Stimulated activated CD4-positive, alpha-beta T cell treated with anti-CD3 and anti-CD28 coated beads, TNF-alpha, amount 100 ng/mL, for 1 hour (primary cell): ENCODE data around the gene PPFIA1.
"Not testable (repeated sequence)": the region's sequence is repeated elsewhere in the genome, so short reads cannot be mapped to it uniquely, and the experiment has no call there.

ENCODE experiments used
- DNase-seq, 3 donors: peaks; one replicate each; pipeline ENCODE4 v3.0.0-alpha.2; 2020; ENCODE audit warnings: low read depth in 3 of 3, low spot score in 1 of 3

The PPFIA1 gene

GRCh38 chr11:70387564-70387963 lies 117.1 kb downstream of the PPFIA1 start:
- no peak for DNase-seq

DNA sequence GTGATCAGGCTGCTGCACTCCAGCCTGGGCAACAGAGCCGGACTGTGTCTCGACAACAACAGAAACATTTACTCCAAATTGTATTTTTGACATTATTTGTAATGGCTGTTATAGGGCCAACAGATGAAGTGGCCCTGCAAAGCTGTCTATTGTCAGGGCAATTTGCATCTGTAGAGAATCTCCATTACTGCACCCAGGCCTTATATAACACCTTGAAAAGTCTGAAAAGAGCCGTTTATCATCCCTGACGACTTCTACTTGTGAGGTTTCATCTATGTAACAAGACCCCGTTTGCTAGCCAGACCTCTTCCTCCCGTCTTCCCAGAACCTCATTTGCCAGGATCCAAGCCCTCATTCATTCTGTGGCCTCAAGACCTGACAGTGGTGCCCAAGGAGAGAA lies 118.7 kb downstream of the PPFIA1 start:
- no peak for DNase-seq

GRCh38 chr11:70390882-70391281 lies 120.4 kb downstream of the PPFIA1 start:
- DNase-seq: not testable (repeated sequence)

- DNase-seq: no peak
These were observed 123.9 kb downstream of the PPFIA1 start for GRCh38 chr11:70394211-70394950.

GRCh38 chr11:70397336-70397982 lies 127.0 kb downstream of the PPFIA1 start:
- DNase-seq: no peak

DNA sequence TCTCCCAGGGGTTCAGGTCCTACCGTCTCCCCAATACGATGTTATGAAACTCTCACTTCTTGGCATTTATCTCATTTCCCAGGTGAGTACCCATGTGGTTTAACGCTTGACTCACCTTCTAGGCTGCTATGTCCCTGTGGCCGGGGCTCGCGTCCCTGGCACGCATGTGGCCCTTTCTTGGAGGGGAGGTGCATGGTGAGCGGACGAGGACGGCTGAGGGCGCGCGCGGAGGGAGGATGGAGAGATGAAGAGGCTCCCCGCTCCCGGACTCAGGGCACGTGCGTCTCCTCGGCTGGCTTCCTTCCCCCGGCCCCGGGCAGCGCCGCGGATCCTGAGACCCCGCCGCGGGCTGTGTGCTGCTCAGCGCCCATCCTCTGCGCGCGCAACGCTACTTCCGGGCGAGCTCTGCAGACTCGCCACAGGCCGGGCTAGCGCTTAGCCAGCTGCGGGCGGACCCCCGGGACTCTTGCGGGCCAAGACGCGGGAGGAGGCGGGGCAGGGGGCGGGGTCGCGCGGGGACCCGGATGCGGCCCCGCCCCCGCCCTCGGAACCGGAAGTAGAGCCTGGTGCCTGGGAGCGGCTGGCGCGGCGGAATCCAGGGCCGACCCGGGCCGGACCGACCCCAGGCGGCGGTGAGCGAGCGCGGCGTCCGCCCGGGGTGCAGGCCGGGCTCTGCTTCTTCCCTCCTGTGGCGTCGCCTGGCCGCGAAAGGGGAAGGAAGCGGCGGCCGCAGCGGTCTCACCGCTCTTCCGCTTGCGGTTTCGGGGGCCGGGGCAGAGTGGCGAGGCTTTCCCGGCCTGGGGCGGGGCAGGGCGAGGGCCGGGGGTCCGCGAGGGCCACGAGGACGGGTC lies 127.7 kb downstream of the PPFIA1 start, which contains the start of gene CTTN:
CTTN (plus strand) TSS at position 547 of the 851 bp plus-strand sequence. CDS start 8,769 bp downstream, outside the sequence.
- DNase-seq: peak; percentile 7 to 78 (median 29)

GRCh38 chr11:70398834-70399680 lies 128.6 kb downstream of the PPFIA1 start:
- DNase-seq: no peak

DNA sequence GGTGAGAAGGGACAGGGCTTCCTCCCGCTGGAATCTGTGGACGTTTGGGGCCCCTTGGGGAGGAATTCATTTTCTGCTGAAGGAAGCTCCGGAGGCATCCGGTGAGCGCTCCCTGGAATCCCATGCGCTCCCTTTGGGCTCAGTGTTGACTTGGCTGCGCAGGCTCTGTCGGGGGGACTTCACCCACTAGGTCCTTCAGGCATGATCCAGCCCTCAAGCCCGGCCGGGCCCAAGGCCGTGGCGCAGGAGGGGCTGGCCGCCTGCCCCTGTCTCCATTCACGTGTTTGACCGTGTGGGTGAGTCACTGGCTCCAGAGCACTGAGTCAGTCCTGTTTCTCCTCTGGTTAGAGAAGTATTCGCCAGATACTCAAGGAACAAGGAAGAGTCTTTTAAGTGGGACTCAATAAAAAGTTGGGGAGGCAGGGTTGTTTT lies 129.2 kb downstream of the PPFIA1 start:
- DNase-seq: no peak

DNA sequence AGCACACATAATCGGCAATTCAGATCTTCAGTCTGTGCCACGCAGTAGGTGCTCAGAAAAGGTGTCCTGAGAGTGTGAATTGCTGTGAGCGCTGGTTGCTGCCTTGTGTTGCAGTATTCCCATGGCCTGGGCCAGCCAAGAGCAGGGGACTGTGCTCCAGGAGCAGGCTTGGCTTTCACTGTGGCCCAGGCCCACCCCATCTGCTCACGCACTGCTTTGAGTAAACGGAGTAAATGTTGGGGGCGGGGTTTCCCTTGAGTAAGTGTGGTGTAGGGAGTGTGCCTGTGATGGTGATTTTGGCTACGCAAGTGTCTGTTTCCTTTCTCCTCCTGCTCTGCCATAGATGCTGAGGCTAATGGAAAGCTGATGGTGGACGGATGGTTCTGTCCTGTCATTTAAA lies 130.2 kb downstream of the PPFIA1 start:
- DNase-seq: no peak

- DNase-seq: no peak
These were observed 131.5 kb downstream of the PPFIA1 start for GRCh38 chr11:70402016-70402415.

GRCh38 chr11:70402685-70403084 lies 132.2 kb downstream of the PPFIA1 start:
- DNase-seq: no peak

DNA sequence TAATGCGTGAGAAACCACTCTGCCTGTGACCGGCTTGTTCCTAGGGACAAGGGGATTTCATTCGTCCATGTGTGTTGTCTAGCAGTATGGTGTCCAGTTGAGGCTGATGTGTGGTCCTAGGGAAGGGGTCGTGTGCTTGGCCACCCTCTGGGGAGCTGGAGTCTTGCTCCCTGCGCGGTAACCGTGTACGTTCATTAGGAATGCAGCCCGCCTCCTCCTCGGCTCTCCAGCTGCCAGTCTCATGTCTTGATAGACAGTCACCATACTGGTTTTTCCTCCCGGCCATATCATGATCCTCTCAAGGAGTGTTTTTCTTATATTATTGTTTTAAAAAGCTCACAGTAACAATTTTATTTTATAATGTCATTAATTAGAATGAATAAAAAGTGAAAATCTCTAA lies 133.8 kb downstream of the PPFIA1 start:
- no peak for DNase-seq

GRCh38 chr11:70405679-70406395 lies 135.3 kb downstream of the PPFIA1 start:
- no peak for DNase-seq

DNA sequence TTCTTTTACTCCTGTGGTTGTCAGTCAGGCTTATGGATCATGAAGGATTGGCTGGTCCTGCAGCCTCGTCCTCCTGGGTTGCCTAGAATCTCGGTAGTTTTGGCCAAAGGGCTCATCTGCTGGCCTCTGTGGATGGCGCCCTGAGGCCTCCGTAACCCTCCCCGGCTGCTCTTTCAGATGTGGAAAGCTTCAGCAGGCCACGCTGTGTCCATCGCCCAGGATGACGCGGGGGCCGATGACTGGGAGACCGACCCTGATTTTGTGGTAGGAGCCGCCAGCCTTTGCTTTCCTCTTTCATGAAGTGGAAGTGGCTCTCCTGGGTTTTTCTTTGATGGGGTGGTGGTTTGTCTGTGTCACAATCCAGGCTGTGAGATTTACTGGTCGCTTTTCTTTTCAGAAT lies 136.6 kb downstream of the PPFIA1 start:
- DNase-seq: no peak

DNA sequence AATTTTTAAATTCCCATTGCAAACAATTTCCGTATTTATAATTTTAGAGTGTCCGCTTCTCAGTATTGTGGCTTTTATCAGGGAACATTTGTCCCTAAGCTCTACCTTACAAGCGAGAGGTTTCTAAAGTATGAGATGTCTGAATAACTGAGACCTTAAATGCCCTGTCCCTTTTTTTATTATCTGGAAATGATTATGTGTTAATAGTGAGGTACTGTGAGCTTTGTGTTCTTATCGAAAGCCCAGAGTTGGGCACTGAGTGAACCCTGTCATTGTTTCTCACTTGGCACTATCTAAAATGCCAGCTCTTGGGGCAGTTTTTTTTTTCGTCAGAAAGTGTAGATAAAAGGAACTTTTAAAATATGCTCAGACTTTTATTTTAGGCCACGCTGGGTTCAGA lies 137.3 kb downstream of the PPFIA1 start:
- no peak for DNase-seq

GRCh38 chr11:70408326-70408725 lies 137.8 kb downstream of the PPFIA1 start:
- not testable (repeated sequence) for DNase-seq

DNA sequence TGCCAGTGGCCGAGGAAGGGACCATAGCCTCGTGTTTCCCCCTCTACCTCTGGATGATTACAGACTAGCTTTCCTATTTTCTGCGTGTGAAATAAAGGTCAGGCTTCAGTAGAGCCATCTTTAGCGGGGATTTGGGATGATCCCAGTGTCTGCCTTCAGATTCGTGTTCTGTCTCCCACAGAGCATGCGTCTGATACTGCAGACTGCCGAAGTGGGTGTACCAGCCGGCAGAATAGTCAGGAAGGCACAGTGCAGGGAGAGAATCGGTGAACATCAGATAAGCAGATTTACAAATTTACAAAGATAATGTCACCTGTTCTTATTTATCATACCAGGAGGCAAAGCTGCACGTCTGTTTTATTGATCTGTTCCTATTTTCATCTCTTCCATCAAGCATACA lies 138.9 kb downstream of the PPFIA1 start:
- DNase-seq: no peak

DNA sequence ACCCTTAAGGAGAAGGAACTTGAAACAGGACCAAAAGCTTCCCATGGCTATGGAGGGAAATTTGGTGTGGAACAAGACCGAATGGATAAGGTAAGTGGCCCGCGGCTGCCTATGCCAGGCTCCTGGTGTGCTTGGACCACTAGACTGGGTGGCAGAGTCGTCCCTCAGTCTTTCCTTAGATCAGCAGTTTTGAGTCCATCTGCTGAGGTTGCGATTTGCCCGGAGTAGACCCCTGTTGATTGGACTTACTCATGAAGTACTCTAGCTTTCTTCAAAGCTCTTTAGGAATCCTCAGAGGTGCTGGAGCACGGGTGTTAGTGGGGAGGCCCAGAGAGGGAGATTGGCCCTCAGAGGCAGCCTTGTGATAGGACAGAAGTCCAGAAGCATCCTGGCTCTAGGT lies 139.4 kb downstream of the PPFIA1 start:
- no peak for DNase-seq

- no peak for DNase-seq
These were observed 140.1 kb downstream of the PPFIA1 start for GRCh38 chr11:70410276-70411205.
